ENCODE data around the gene TLR10. TPM values are rescaled to one million over a fixed set of nuclear protein-coding genes. Genes with fewer than 3 reads are reported as not detected.

TLR10 gene
- total RNA-seq, 1 donor from 2014 or later, result not detected

GRCh38 chr4:38804654-38805295, 22.0 kb upstream of the TLR10 start, which contains the start of gene TLR1:
TLR1 (minus strand) TSS chr4:38804791; CDS start chr4:38798831, 5,960 bp downstream.
- no peaks in the 10 kb centered on the region for H3K27me3 Mint-ChIP-seq (ENCODE audit: unreplicated experiment)

GRCh38 chr4:38803833-38804653, 21.3 kb upstream of the TLR10 start:
- no peaks in the 10 kb centered on the region for H3K4me1 Mint-ChIP-seq (ENCODE audit: low read depth, unreplicated experiment)
- H3K27me3 Mint-ChIP-seq (ENCODE audit: unreplicated experiment), result no peaks in the 10 kb centered on the region
- DNase-seq, result no peak
- TF ChIP-seq, protein P1, sequence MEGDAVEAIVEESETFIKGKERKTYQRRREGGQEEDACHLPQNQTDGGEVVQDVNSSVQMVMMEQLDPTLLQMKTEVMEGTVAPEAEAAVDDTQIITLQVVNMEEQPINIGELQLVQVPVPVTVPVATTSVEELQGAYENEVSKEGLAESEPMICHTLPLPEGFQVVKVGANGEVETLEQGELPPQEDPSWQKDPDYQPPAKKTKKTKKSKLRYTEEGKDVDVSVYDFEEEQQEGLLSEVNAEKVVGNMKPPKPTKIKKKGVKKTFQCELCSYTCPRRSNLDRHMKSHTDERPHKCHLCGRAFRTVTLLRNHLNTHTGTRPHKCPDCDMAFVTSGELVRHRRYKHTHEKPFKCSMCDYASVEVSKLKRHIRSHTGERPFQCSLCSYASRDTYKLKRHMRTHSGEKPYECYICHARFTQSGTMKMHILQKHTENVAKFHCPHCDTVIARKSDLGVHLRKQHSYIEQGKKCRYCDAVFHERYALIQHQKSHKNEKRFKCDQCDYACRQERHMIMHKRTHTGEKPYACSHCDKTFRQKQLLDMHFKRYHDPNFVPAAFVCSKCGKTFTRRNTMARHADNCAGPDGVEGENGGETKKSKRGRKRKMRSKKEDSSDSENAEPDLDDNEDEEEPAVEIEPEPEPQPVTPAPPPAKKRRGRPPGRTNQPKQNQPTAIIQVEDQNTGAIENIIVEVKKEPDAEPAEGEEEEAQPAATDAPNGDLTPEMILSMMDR (IDR thresholded peaks at IDR 0.05; ENCODE audit: partially characterized antibody, unreplicated experiment), result no peak
- H3K36me3 Mint-ChIP-seq (ENCODE audit: unreplicated experiment), result peaks cover 9% of the 10 kb centered on the region
- no peak overlapping the region for H3K27ac Mint-ChIP-seq (ENCODE audit: unreplicated experiment)
- no peak overlapping the region for H3K4me3 Mint-ChIP-seq (ENCODE audit: unreplicated experiment)
- H3K9me3 Mint-ChIP-seq (ENCODE audit: unreplicated experiment), result peaks cover 5% of the 10 kb centered on the region

More at GRCh38 chr4:38804654-38805295, 22.0 kb upstream of the TLR10 start, which contains the start of gene TLR1:
- H3K9me3 Mint-ChIP-seq (ENCODE audit: unreplicated experiment), result peaks cover 5% of the 10 kb centered on the region
- no peaks in the 10 kb centered on the region for H3K4me1 Mint-ChIP-seq (ENCODE audit: low read depth, unreplicated experiment)
- peaks cover 9% of the 10 kb centered on the region for H3K36me3 Mint-ChIP-seq (ENCODE audit: unreplicated experiment)
- no peak within 1 kb of the TSS for H3K27ac Mint-ChIP-seq (ENCODE audit: unreplicated experiment)
- no peak for DNase-seq
- no peak within 1 kb of the TSS for H3K4me3 Mint-ChIP-seq (ENCODE audit: unreplicated experiment)
- TF ChIP-seq, protein P1 (IDR thresholded peaks at IDR 0.05; ENCODE audit: partially characterized antibody, unreplicated experiment), result peak; percentile 61

GRCh38 chr4:38802561-38803355, 20.0 kb upstream of the TLR10 start:
- Mint-ChIP-seq H3K36me3 (ENCODE audit: unreplicated experiment) (peaks cover 9% of the 10 kb centered on the region), H3K4me1 (ENCODE audit: low read depth, unreplicated experiment) (no peaks in the 10 kb centered on the region), H3K27ac (ENCODE audit: unreplicated experiment) (no peak overlapping the region), H3K4me3 (ENCODE audit: unreplicated experiment) (no peak overlapping the region), H3K9me3 (ENCODE audit: unreplicated experiment) (peaks cover 5% of the 10 kb centered on the region), H3K27me3 (ENCODE audit: unreplicated experiment) (no peaks in the 10 kb centered on the region)
- no peak for DNase-seq
- TF ChIP-seq, protein P1 (IDR thresholded peaks at IDR 0.05; ENCODE audit: partially characterized antibody, unreplicated experiment), result no peak

DNA sequence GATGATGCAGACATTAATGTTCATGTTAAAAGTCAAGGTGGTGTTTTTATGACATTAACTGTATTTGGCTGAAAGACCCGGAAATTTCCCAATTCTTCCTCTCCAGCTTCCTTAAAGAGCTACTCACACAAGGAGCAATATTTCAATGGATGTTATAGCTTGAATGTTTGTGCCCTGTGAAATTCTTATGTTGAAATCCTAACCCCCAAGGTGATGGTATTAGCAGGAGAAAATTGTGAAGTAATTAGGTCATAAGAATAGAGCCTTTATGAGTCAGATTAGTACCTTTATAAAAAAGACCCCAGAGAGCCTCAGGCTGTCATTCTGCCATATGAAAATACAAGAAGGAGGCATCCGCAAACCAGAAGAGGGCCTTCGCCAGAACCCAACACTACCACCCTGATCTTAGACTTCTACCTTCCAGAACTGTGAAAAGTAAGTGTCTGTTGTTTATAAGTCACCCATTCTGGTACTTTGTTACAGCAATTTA, 18.2 kb upstream of the TLR10 start:
- TF ChIP-seq, protein P1 (IDR thresholded peaks at IDR 0.05; ENCODE audit: partially characterized antibody, unreplicated experiment), result no peak

More for the DNA sequence above, 18.2 kb upstream of the TLR10 start:
- Mint-ChIP-seq H3K4me1 (ENCODE audit: low read depth, unreplicated experiment) (no peaks in the 10 kb centered on the region), H3K36me3 (ENCODE audit: unreplicated experiment) (peaks cover 9% of the 10 kb centered on the region), H3K27me3 (ENCODE audit: unreplicated experiment) (no peaks in the 10 kb centered on the region), H3K27ac (ENCODE audit: unreplicated experiment) (no peak overlapping the region), H3K4me3 (ENCODE audit: unreplicated experiment) (no peak overlapping the region), H3K9me3 (ENCODE audit: unreplicated experiment) (peaks cover 1% of the 10 kb centered on the region)
- DNase-seq, result no peak

Data from glutamatergic neuron (in vitro differentiated cells).